Endothelial cell of umbilical vein (primary cell): ENCODE measurements around the gene TMEM127.

ENCODE experiments used
- EZH2 ChIP-seq: IDR thresholded peaks from 2 replicates; pipeline ENCODE4 v1.6.1; 2012; ENCODE audit warnings: borderline replicate concordance, low read depth, mild to moderate bottlenecking, moderate library complexity, low read length, inconsistent platforms; ENCODE audit not compliant: severe bottlenecking
- JUN ChIP-seq: IDR thresholded peaks from 2 replicates; pipeline ENCODE4 v1.6.1; 2011; ENCODE audit warnings: borderline replicate concordance, low read depth; ENCODE audit not compliant: insufficient read length, insufficient read depth
- POLR2A ChIP-seq: IDR thresholded peaks from 2 replicates; pipeline ENCODE4 v1.6.1; 2012; ENCODE audit warnings: low read depth, mild to moderate bottlenecking, control low read depth, low read length

DNA sequence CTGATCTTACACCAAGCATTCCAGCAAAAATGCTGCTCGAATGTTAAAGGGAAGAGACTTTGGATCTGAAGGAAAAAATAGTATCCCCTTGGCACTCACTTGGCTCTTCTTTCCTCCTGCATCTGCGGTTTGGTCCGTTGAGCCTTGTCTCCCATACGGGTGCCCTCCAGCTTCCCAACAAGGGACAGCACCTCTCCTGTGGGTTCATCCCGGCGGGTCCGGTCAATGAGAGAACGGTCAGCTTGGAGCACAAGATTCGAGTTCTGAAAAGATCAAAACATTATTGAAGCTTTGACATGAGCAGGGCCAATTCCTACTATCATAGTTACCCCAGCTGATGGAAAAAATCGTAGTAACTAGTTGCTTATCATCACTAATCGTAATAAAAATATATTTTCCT is 38.8 kb upstream of the TMEM127 start:
- TF ChIP-seq EZH2 (no peak), JUN (no peak), POLR2A (no peak)
